ENCODE measurements around the gene KRT83. TPM values are rescaled to one million over a fixed set of nuclear protein-coding genes. Genes with fewer than 3 reads are reported as not detected.
A peak's percentile ranks its signal among the peaks of the same experiment; 100 is the strongest.
"Not testable (repeated sequence)": the region's sequence is repeated elsewhere in the genome, so short reads cannot be mapped to it uniquely, and the experiment has no call there.

Gene KRT83
- total RNA-seq, 1 donor from 2014 or later = not detected

- DNase-seq (ENCODE audit: low spot score) = not testable (repeated sequence)
Measured at GRCh38 chr12:52287816-52288805, 33.1 kb downstream of the KRT83 start.

- DNase-seq (ENCODE audit: low spot score) = not testable (repeated sequence)
Measured at GRCh38 chr12:52286857-52287785, 34.1 kb downstream of the KRT83 start.

- DNase-seq (ENCODE audit: low spot score) = no peak
Measured at GRCh38 chr12:52285851-52286530, 35.2 kb downstream of the KRT83 start.

GRCh38 chr12:52285172-52285745 lies 35.9 kb downstream of the KRT83 start:
- DNase-seq (ENCODE audit: low spot score) = no peak

GRCh38 chr12:52284562-52285171 lies 36.5 kb downstream of the KRT83 start:
- DNase-seq (ENCODE audit: low spot score) = no peak

GRCh38 chr12:52280796-52281560 lies 40.2 kb downstream of the KRT83 start:
- peak; percentile 91 for DNase-seq (ENCODE audit: low spot score)

GRCh38 chr12:52280319-52280795 lies 40.8 kb downstream of the KRT83 start:
- DNase-seq (ENCODE audit: low spot score) = peak; percentile 76

- DNase-seq (ENCODE audit: low spot score) = no peak
Measured at GRCh38 chr12:52279422-52280318, 41.5 kb downstream of the KRT83 start.

GRCh38 chr12:52278575-52279421 lies 42.4 kb downstream of the KRT83 start:
- DNase-seq (ENCODE audit: low spot score) = peak; percentile 77

GRCh38 chr12:52277486-52278245 lies 43.5 kb downstream of the KRT83 start:
- no peak for DNase-seq (ENCODE audit: low spot score)

GRCh38 chr12:52275686-52276085 lies 45.5 kb downstream of the KRT83 start:
- DNase-seq (ENCODE audit: low spot score) = no peak

GRCh38 chr12:52274521-52275120 lies 46.6 kb downstream of the KRT83 start, which contains the start of gene KRT86:
KRT86 (plus strand) TSS chr12:52274645; CDS start chr12:52301917, 27,272 bp downstream.
- DNase-seq (ENCODE audit: low spot score) = no peak

- DNase-seq (ENCODE audit: low spot score) = no peak
Measured at GRCh38 chr12:52271158-52271557, 50.0 kb downstream of the KRT83 start.

GRCh38 chr12:52270541-52271070 lies 50.6 kb downstream of the KRT83 start:
- DNase-seq (ENCODE audit: low spot score) = no peak

GRCh38 chr12:52268212-52268611 lies 53.0 kb downstream of the KRT83 start:
- no peak for DNase-seq (ENCODE audit: low spot score)

GRCh38 chr12:52267699-52268098 lies 53.5 kb downstream of the KRT83 start:
- no peak for DNase-seq (ENCODE audit: low spot score)
